Measurements from ENCODE around the gene MRGPRF.

The MRGPRF gene

GRCh38 chr11:69013009-69013951, at the start of gene MRGPRF:
Gene MRGPRF (minus strand): TSS chr11:69013246. CDS start chr11:69009901, 3,345 bp downstream.
- Histone ChIP-seq H3K9ac (no peak within 1 kb of the TSS), H3K79me2 (ENCODE audit: insufficient read depth, low read depth) (no peaks in the 10 kb centered on the region), H3K36me3 (ENCODE audit: insufficient read depth) (no peaks in the 10 kb centered on the region), H4K20me1 (ENCODE audit: insufficient read depth) (no peaks in the 10 kb centered on the region), H3K27me3 (ENCODE audit: insufficient read depth, low read depth) (peaks cover 49% of the 10 kb centered on the region), H3K27ac (no peak within 1 kb of the TSS), H3K4me2 (no peak within 1 kb of the TSS), H3K4me3 (IDR thresholded peaks at IDR 0.05; ENCODE audit: insufficient read depth, low read depth, low read length) (no peak within 1 kb of the TSS), H3K4me1 (ENCODE audit: low read depth, poor library complexity, severe bottlenecking) (no peaks in the 10 kb centered on the region), H2AFZ (ENCODE audit: low read depth) (no peak within 1 kb of the TSS)
- TF ChIP-seq CTCF (conservative IDR thresholded peaks at IDR 0.05; ENCODE audit: low read depth, low read length), result no peak

- Histone ChIP-seq H3K4me1 (ENCODE audit: low read depth, poor library complexity, severe bottlenecking) (peaks cover under 1% of the 10 kb centered on the region), H3K9ac (no peak overlapping the region), H2AFZ (ENCODE audit: low read depth) (no peak overlapping the region), H3K27me3 (ENCODE audit: insufficient read depth, low read depth) (no peaks in the 10 kb centered on the region), H3K36me3 (ENCODE audit: insufficient read depth) (no peaks in the 10 kb centered on the region), H3K27ac (no peak overlapping the region), H4K20me1 (ENCODE audit: insufficient read depth) (no peaks in the 10 kb centered on the region), H3K4me3 (IDR thresholded peaks at IDR 0.05; ENCODE audit: insufficient read depth, low read depth, low read length) (no peak overlapping the region), H3K79me2 (ENCODE audit: insufficient read depth, low read depth) (no peaks in the 10 kb centered on the region), H3K4me2 (no peak overlapping the region)
- TF ChIP-seq CTCF (conservative IDR thresholded peaks at IDR 0.05; ENCODE audit: low read depth, low read length), result no peak
Measured at GRCh38 chr11:69062169-69062855, 49.3 kb upstream of the MRGPRF start.

- no peak overlapping the region for H3K27ac ChIP-seq
- no peak overlapping the region for H3K9ac ChIP-seq
- H3K4me1 ChIP-seq (ENCODE audit: low read depth, poor library complexity, severe bottlenecking), result peaks cover 6% of the 10 kb centered on the region
- H3K36me3 ChIP-seq (ENCODE audit: insufficient read depth), result no peaks in the 10 kb centered on the region
- no peak overlapping the region for H3K4me3 ChIP-seq (IDR thresholded peaks at IDR 0.05; ENCODE audit: insufficient read depth, low read depth, low read length)
- TF ChIP-seq CTCF (conservative IDR thresholded peaks at IDR 0.05; ENCODE audit: low read depth, low read length), result no peak
- H4K20me1 ChIP-seq (ENCODE audit: insufficient read depth), result no peaks in the 10 kb centered on the region
- H3K79me2 ChIP-seq (ENCODE audit: insufficient read depth, low read depth), result no peaks in the 10 kb centered on the region
- H3K27me3 ChIP-seq (ENCODE audit: insufficient read depth, low read depth), result no peaks in the 10 kb centered on the region
- H2AFZ ChIP-seq (ENCODE audit: low read depth), result no peak overlapping the region
- H3K4me2 ChIP-seq, result no peak overlapping the region
Measured at GRCh38 chr11:69061713-69062053, 48.6 kb upstream of the MRGPRF start.

GRCh38 chr11:69060806-69061712, 48.0 kb upstream of the MRGPRF start:
- Histone ChIP-seq H3K27ac (no peak overlapping the region), H4K20me1 (ENCODE audit: insufficient read depth) (no peaks in the 10 kb centered on the region), H3K4me1 (ENCODE audit: low read depth, poor library complexity, severe bottlenecking) (peaks cover 13% of the 10 kb centered on the region), H2AFZ (ENCODE audit: low read depth) (no peak overlapping the region), H3K9ac (no peak overlapping the region), H3K79me2 (ENCODE audit: insufficient read depth, low read depth) (no peaks in the 10 kb centered on the region), H3K27me3 (ENCODE audit: insufficient read depth, low read depth) (no peaks in the 10 kb centered on the region), H3K4me2 (no peak overlapping the region), H3K36me3 (ENCODE audit: insufficient read depth) (no peaks in the 10 kb centered on the region), H3K4me3 (IDR thresholded peaks at IDR 0.05; ENCODE audit: insufficient read depth, low read depth, low read length) (no peak overlapping the region)
- no peak for TF ChIP-seq CTCF (conservative IDR thresholded peaks at IDR 0.05; ENCODE audit: low read depth, low read length)
